Subcutaneous abdominal adipose tissue (tissue), 5 donors: Measurements from ENCODE around the gene PSMD9.

ENCODE experiments used
- H3K27ac ChIP-seq: one replicate; pipeline ENCODE4 v1.7.0; 2013; ENCODE audit warnings: low read depth, mild to moderate bottlenecking, inconsistent platforms, low read length, moderate library complexity
- H3K27me3 ChIP-seq, 5 donors: one replicate each; pipeline ENCODE4 v1.7.0; 2013; ENCODE audit warnings: low read length in 5 of 5, inconsistent platforms in 1 of 5; ENCODE audit not compliant: control insufficient read depth in 5 of 5, insufficient read depth in 4 of 5
- H3K36me3 ChIP-seq, 5 donors: one replicate each; pipeline ENCODE4 v1.7.0; 2013; ENCODE audit warnings: low read length in 5 of 5; ENCODE audit not compliant: control insufficient read depth in 5 of 5, insufficient read depth in 5 of 5
- H3K4me1 ChIP-seq, 5 donors: one replicate each; pipeline ENCODE4 v1.7.0; 2013; ENCODE audit warnings: low read length in 5 of 5, mild to moderate bottlenecking in 3 of 5, moderate library complexity in 1 of 5; ENCODE audit not compliant: control insufficient read depth in 5 of 5, insufficient read depth in 5 of 5
- H3K4me3 ChIP-seq, 5 donors: one replicate each; pipeline ENCODE4 v1.7.0; 2013; ENCODE audit warnings: low read length in 5 of 5, low read depth in 1 of 5
- H3K9ac ChIP-seq, 5 donors: one replicate each; pipeline ENCODE4 v1.7.0; 2013; ENCODE audit warnings: low read length in 5 of 5, mild to moderate bottlenecking in 4 of 5, moderate library complexity in 3 of 5
- H3K9me3 ChIP-seq, 5 donors: one replicate each; pipeline ENCODE4 v1.7.0; 2013; ENCODE audit warnings: low read length in 5 of 5; ENCODE audit not compliant: control insufficient read depth in 5 of 5
- donor health status: healthy.
- donor health status: healthy.
- donor health status: healthy.
- donor health status: healthy.
- donor health status: healthy.

PSMD9 gene

GRCh38 chr12:121932176-121932536 lies 43.6 kb downstream of the PSMD9 start:
- peaks cover 0 to 4% (median 0%) of the 10 kb centered on the region in 5 donors for H3K9me3 ChIP-seq
- peaks cover 0 to 7% (median 2%) of the 10 kb centered on the region in 5 donors for H3K36me3 ChIP-seq
- no peak overlapping the region for H3K27ac ChIP-seq
- H3K4me1 ChIP-seq: peaks cover 0 to 8% (median 3%) of the 10 kb centered on the region in 5 donors
- H3K4me3 ChIP-seq: no peak overlapping the region
- no peak overlapping the region for H3K9ac ChIP-seq
- H3K27me3 ChIP-seq: no peaks in the 10 kb centered on the region

- no peaks in the 10 kb centered on the region for H3K27me3 ChIP-seq
- no peak overlapping the region for H3K9ac ChIP-seq
- no peak overlapping the region for H3K4me3 ChIP-seq
- peaks cover 0 to 5% (median 0%) of the 10 kb centered on the region in 5 donors for H3K9me3 ChIP-seq
- H3K36me3 ChIP-seq: peaks cover 0 to 9% (median 2%) of the 10 kb centered on the region in 5 donors
- no peak overlapping the region for H3K27ac ChIP-seq
- H3K4me1 ChIP-seq: peaks cover 0 to 8% (median 3%) of the 10 kb centered on the region in 5 donors
These were observed 44.4 kb downstream of the PSMD9 start for GRCh38 chr12:121932914-121933521.

GRCh38 chr12:121933522-121934308 lies 45.1 kb downstream of the PSMD9 start:
- H3K9ac ChIP-seq: no peak overlapping the region
- no peaks in the 10 kb centered on the region for H3K27me3 ChIP-seq
- H3K27ac ChIP-seq: no peak overlapping the region
- peaks cover 0 to 8% (median 3%) of the 10 kb centered on the region in 5 donors for H3K4me1 ChIP-seq
- H3K36me3 ChIP-seq: peaks cover 0 to 9% (median 2%) of the 10 kb centered on the region in 5 donors
- H3K9me3 ChIP-seq: peaks cover 0 to 5% (median 0%) of the 10 kb centered on the region in 5 donors
- no peak overlapping the region for H3K4me3 ChIP-seq

DNA sequence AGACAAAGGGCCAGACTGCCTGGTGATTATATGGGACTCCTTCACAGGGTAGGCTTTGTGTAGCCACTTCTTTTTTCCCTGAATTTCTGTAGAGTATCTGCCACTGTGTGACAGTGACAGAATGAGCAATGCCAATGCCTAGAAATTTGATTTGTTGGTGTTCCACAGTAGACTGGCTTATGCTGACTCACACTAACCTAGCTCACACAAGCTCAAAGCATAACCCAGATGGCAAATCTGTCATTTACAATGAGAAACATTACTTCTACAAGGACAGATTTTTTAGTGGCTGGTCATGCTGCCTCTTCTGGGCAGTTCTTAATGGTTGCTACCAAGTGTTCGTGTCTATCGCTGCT lies 45.7 kb downstream of the PSMD9 start:
- Histone ChIP-seq H3K4me3 (no peak overlapping the region), H3K9ac (no peak overlapping the region), H3K4me1 (peaks cover 0 to 8% (median 3%) of the 10 kb centered on the region in 5 donors), H3K36me3 (peaks cover 0 to 9% (median 2%) of the 10 kb centered on the region in 5 donors), H3K9me3 (peaks cover 0 to 5% (median 0%) of the 10 kb centered on the region in 5 donors), H3K27ac (no peak overlapping the region), H3K27me3 (no peaks in the 10 kb centered on the region)

DNA sequence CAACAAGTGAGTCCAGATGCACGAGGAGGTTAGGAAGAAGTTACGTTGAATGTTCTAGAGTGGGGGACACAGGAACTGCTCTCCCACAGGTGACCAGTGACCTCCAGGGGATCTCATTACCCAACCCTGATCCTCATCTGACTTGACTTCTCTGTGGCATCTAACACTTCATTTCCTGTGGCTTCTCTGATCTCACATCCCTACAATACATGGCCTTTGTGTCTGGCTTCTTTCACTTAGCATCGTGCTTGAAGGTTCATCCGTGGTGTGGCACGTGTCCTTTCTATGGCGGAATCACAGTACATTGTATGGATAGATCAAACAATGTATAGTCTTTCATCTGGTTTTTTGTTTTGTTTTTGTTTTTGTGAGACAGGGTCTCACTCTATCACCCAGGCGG lies 49.1 kb downstream of the PSMD9 start:
- H3K27me3 ChIP-seq: no peaks in the 10 kb centered on the region

DNA sequence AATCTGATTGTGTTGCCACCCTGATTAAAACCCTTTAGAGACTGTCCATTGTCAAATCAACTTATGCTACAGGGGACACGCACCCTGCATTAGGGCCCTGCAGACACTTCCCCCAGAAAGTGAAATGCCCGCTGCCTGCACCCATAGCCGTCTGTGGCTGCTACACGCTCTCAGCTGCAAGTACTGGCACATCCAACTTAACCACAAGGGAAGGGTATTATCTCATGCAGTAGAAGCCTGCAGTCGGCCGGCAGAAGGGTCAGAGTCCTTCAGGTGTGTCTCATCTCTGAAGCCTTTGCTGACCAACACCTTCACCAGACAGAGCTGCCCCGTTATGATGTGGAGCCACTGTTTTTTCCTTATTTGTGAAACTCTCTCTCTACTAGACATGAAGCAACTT lies 50.6 kb downstream of the PSMD9 start:
- no peak overlapping the region for H3K27ac ChIP-seq
- H3K4me1 ChIP-seq: no peaks in the 10 kb centered on the region
- H3K36me3 ChIP-seq: peaks cover 2 to 18% (median 6%) of the 10 kb centered on the region in 5 donors
- no peak overlapping the region for H3K9ac ChIP-seq
- peaks cover 0 to 5% (median 0%) of the 10 kb centered on the region in 5 donors for H3K9me3 ChIP-seq
- H3K27me3 ChIP-seq: no peaks in the 10 kb centered on the region
- H3K4me3 ChIP-seq: no peak overlapping the region

More for the DNA sequence above, 49.1 kb downstream of the PSMD9 start:
- Histone ChIP-seq H3K4me1 (no peaks in the 10 kb centered on the region), H3K9me3 (peaks cover 0 to 5% (median 0%) of the 10 kb centered on the region in 5 donors), H3K9ac (no peak overlapping the region), H3K4me3 (no peak overlapping the region), H3K27ac (no peak overlapping the region), H3K36me3 (peaks cover 0 to 15% (median 4%) of the 10 kb centered on the region in 5 donors)

DNA sequence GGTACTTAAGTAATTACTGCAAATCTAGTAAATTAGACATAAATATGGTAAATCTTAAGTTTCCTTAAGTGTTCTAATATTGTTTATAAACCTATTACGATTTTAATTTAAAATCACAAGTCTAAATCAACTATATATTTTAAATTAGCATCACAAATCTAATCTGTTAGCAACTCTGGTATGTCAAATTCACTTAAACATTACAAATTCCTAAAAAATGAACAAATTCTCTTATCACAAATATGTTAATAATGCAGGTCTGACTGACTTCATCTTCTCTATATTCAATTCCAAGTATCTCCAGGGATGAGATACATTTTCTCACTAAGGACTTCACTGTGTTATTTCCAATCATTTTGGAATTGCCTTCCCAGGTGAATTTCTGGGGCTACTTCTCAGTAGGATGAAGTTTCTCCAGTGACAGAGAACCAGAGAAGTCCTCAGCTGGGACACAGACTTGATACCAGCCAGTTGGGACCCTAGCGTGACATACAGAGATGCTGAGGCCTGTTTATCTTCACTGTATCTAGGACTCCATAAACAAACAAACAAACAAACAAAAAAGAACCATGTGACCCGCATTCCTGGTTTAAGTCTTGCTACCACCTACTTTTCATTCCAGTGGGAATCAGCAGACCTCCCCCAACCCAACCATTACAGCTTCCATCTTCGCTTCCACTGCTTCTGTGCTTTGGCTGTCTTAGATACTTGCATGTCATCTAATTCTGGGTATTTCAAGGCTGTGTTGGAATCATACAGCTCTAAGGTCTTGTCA lies 51.6 kb downstream of the PSMD9 start:
- Histone ChIP-seq H3K36me3 (peaks cover 0 to 12% (median 6%) of the 10 kb centered on the region in 5 donors), H3K27ac (no peak overlapping the region), H3K4me1 (no peaks in the 10 kb centered on the region), H3K9me3 (peaks cover 0 to 5% (median 0%) of the 10 kb centered on the region in 5 donors), H3K27me3 (no peaks in the 10 kb centered on the region), H3K4me3 (no peak overlapping the region), H3K9ac (no peak overlapping the region)

GRCh38 chr12:121942145-121942718 lies 53.6 kb downstream of the PSMD9 start:
- Histone ChIP-seq H3K9ac (no peak overlapping the region), H3K9me3 (no peaks in the 10 kb centered on the region), H3K4me1 (no peaks in the 10 kb centered on the region), H3K4me3 (no peak overlapping the region), H3K27me3 (no peaks in the 10 kb centered on the region), H3K36me3 (peaks cover 0 to 10% (median 6%) of the 10 kb centered on the region in 5 donors), H3K27ac (no peak overlapping the region)

DNA sequence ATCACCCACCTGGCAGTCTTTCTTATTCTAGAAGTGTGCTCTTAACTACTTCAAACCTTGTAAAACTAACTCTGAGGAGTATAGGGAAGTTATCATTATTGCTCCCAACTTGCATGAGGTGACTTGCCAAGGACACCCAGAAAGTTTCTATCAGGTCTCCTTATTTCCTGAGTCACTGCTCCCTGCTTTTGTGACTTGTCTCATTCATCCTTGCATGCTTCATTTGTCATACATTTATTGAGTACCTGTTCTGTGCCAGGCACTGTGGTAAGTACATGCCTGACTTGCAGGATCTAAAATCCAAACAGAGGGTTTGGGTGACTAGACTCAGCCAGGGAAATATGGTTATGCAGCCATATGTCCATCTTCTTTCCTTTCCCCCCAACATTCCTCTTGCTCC lies 55.3 kb downstream of the PSMD9 start:
- Histone ChIP-seq H3K27me3 (no peaks in the 10 kb centered on the region), H3K27ac (no peak overlapping the region), H3K4me3 (no peak overlapping the region), H3K36me3 (peaks cover 0 to 9% (median 6%) of the 10 kb centered on the region in 5 donors), H3K9me3 (no peaks in the 10 kb centered on the region), H3K4me1 (no peaks in the 10 kb centered on the region), H3K9ac (no peak overlapping the region)
